Gastroesophageal sphincter (tissue), 3 donors: Measurements from ENCODE around the gene PSMG3.

Experiments used
- POLR2A ChIP-seq, 2 donors: fragments of 450-650 bp; IDR thresholded peaks; one replicate each; pipeline ENCODE4 v1.6.1; 2017; ENCODE audit warnings: antibody characterized with exemption in 2 of 2, mild to moderate bottlenecking in 2 of 2, moderate library complexity in 1 of 2
- TF ChIP-seq, protein P1 (sequence below), 4 experiments: fragments of 200-600 bp in 2 of 4; fragments of 450-650 bp in 2 of 4; sonication (generic) in 1 of 4; IDR thresholded peaks; one replicate each; pipeline ENCODE4 v1.5.1; 2017 to 2019; ENCODE audit warnings: antibody characterized with exemption in 4 of 4, mild to moderate bottlenecking in 2 of 4, moderate library complexity in 2 of 4

DNA sequence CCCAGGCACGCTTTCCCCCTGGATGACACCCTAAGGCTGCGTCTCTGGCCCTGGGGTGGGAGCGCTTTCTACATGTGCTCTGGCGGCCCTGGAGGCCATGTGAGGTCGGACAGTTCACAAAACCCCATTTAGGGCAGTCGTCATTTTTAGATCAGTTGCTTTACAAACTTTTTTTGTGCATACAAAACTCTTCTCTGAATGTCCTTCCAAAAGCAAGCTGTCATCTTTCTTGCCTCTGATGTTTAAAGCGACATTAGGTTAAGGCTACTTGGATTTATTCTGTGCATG is 33.4 kb downstream of the PSMG3 start:
- TF ChIP-seq, protein P1, sequence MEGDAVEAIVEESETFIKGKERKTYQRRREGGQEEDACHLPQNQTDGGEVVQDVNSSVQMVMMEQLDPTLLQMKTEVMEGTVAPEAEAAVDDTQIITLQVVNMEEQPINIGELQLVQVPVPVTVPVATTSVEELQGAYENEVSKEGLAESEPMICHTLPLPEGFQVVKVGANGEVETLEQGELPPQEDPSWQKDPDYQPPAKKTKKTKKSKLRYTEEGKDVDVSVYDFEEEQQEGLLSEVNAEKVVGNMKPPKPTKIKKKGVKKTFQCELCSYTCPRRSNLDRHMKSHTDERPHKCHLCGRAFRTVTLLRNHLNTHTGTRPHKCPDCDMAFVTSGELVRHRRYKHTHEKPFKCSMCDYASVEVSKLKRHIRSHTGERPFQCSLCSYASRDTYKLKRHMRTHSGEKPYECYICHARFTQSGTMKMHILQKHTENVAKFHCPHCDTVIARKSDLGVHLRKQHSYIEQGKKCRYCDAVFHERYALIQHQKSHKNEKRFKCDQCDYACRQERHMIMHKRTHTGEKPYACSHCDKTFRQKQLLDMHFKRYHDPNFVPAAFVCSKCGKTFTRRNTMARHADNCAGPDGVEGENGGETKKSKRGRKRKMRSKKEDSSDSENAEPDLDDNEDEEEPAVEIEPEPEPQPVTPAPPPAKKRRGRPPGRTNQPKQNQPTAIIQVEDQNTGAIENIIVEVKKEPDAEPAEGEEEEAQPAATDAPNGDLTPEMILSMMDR (IDR thresholded peaks at IDR 0.05): peak in 2 of 4 experiments; percentile 2 to 25
- no peak for TF ChIP-seq POLR2A (IDR thresholded peaks at IDR 0.05)
